K562 (cell line): ENCODE measurements around the gene RNF114. TPM values are rescaled to one million over a fixed set of nuclear protein-coding genes. Genes with fewer than 3 reads are reported as not detected.
A peak's percentile ranks its signal among the peaks of the same experiment; 100 is the strongest.

Experiments
- ASH1L ChIP-seq: fragments of 450-650 bp; IDR thresholded peaks from 2 replicates; pipeline ENCODE4 v1.6.1; 2018; ENCODE audit warnings: borderline replicate concordance, mild to moderate bottlenecking, low read depth; ENCODE audit not compliant: partially characterized antibody
- BCOR ChIP-seq: fragments of 450-650 bp; IDR thresholded peaks from 2 replicates; pipeline ENCODE4 v1.6.1; 2016
- C11orf30 ChIP-seq: fragments of 450-650 bp; IDR thresholded peaks from 2 replicates; pipeline ENCODE4 v1.6.1; 2016; ENCODE audit warnings: low read depth, mild to moderate bottlenecking
- HSF4 ChIP-seq: fragments of 250-450 bp; sonication (Bioruptor Pico); IDR thresholded peaks from 2 replicates; pipeline ENCODE4 v2.1.2; 2022; ENCODE audit warnings: mild to moderate bottlenecking, moderate library complexity, borderline replicate concordance
- MCM2 ChIP-seq: fragments of 450-650 bp; IDR thresholded peaks from 2 replicates; pipeline ENCODE4 v1.6.1; 2017; ENCODE audit warnings: low read depth, mild to moderate bottlenecking
- RUNX1 ChIP-seq: sonication (generic); IDR thresholded peaks from 2 replicates; pipeline ENCODE4 v1.6.1; 2016; ENCODE audit warnings: antibody characterized with exemption, low read depth
- TFAM ChIP-seq: fragments of 250-450 bp; sonication (Bioruptor Pico); conservative IDR thresholded peaks from 2 replicates; pipeline ENCODE4 v1.5.0; 2021; ENCODE audit warnings: mild to moderate bottlenecking, moderate library complexity
- ZBED1 ChIP-seq: IDR thresholded peaks from 2 replicates; pipeline ENCODE4 v1.6.1; 2014
- ZNF165 ChIP-seq: fragments of 250-450 bp; sonication (Bioruptor Pico); IDR thresholded peaks from 2 replicates; pipeline ENCODE4 v1.4.0; 2020; ENCODE audit warnings: borderline replicate concordance
- ZNF253 ChIP-seq: fragments of 250-450 bp; sonication (Bioruptor Pico); conservative IDR thresholded peaks from 2 replicates; pipeline ENCODE4 v1.6.1; 2021; ENCODE audit warnings: mild to moderate bottlenecking
- polyA plus RNA-seq, 8 experiments: library from polyadenylated mRNA; depleted of rRNA in 4 of 8; stranded (reverse) in 5 of 8; unstranded in 3 of 8; fragments of >200 nt; fragmentation: Nextera tagmentation in 2 of 8; fragmentation: Illumina TruSeq in 1 of 8; extraction: Ambion mirVana in 2 of 8; extraction: Trizol in 1 of 8; gene quantifications; 2 replicates each; pipeline versions ENCODE4 v1.2.1 to v1.2.3, GENCODE V29; 2011 to 2014; ENCODE audit warnings: inconsistent platforms in 1 of 8, missing spikeins in 1 of 8
- total RNA-seq, 7 experiments: library from RNA; depleted of rRNA in 6 of 7; stranded (reverse); fragments of >200 nt in 6 of 7; fragmentation: Illumina TruSeq in 2 of 7; extraction: Trizol in 2 of 7; gene quantifications; 2 replicates each; pipeline versions ENCODE4 v1.2.1 to v1.2.3, GENCODE V29; 2011 to 2021; ENCODE audit warnings: low replicate concordance in 1 of 7
- TF ChIP-seq, protein P1 (sequence below): sonication (generic); formaldehyde crosslinking; IDR thresholded peaks from 2 replicates; pipeline ENCODE4 v1.8.1; 2023; ENCODE audit warnings: mild to moderate bottlenecking, missing genetic modification reagents
- TF ChIP-seq, protein P2 (sequence below): sonication (generic); formaldehyde crosslinking; IDR thresholded peaks from 2 replicates; pipeline ENCODE4 v1.8.1; 2023; ENCODE audit warnings: mild to moderate bottlenecking, missing genetic modification reagents, moderate library complexity
- TF ChIP-seq, protein P3 (sequence below): fragments of 250-450 bp; sonication (Bioruptor Pico); IDR thresholded peaks from 2 replicates; pipeline ENCODE4 v1.8.0; 2022; ENCODE audit warnings: moderate library complexity, mild to moderate bottlenecking, inconsistent platforms
- TF ChIP-seq, protein P4 (sequence below), 2 experiments: fragments of 450-650 bp; IDR thresholded peaks; 2 replicates each; pipeline ENCODE4 v1.6.1; 2018; ENCODE audit warnings: mild to moderate bottlenecking in 2 of 2, low read depth in 1 of 2; ENCODE audit not compliant: partially characterized antibody in 2 of 2
- TF ChIP-seq, protein P5 (sequence below): fragments of 450-650 bp; IDR thresholded peaks from 2 replicates; pipeline ENCODE4 v1.6.1; 2016; ENCODE audit warnings: mild to moderate bottlenecking
- TF ChIP-seq, protein P6 (sequence below): fragments of 250-450 bp; sonication (Bioruptor Pico); IDR thresholded peaks from 2 replicates; pipeline ENCODE4 v1.5.0; 2020; ENCODE audit warnings: mild to moderate bottlenecking

RNF114 gene
- total and polyA plus RNA-seq, 9 of the 15 experiments (the other 6 are each of a cell fraction or from before 2014, with no cell fraction given): 38.6 to 111 (median 62.6) TPM

DNA sequence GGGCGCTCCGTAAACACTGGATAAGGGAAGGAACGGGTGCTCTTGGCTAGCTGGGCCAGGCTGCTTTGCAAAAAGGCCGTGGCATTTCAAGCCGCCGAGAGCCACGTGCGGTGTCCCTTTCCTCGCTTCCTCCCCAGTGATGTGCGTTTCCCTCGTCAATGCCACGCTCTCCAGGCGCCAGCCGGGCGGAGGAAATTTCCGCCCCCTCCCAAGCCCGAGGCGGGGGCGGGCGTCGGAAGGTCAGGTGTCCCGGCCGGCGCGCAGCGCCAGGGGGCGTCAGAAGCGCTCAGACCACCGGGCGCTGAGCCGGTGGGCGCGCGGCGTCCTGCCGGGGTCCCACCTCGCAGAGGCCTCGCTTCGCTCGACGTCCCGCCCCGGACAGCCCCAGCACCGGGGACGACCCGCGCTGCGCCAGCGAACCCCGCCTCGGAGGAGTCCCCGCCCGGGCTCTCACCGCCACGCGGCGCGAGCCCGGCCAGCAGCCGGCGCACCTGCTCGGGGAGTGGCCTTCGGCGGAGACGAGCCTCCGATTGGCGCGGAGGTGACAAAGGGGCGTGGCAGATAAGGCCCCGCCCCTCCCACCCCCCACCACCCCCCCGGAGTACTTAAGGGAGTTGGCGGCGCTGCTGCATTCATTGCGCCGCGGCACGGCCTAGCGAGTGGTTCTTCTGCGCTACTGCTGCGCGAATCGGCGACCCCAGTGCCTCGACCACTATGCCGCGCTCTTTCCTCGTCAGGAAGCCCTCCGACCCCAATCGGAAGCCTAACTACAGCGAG, 46.3 kb downstream of the RNF114 start, which contains the start of gene SNAI1 (continued):
- TF ChIP-seq, protein P1, sequence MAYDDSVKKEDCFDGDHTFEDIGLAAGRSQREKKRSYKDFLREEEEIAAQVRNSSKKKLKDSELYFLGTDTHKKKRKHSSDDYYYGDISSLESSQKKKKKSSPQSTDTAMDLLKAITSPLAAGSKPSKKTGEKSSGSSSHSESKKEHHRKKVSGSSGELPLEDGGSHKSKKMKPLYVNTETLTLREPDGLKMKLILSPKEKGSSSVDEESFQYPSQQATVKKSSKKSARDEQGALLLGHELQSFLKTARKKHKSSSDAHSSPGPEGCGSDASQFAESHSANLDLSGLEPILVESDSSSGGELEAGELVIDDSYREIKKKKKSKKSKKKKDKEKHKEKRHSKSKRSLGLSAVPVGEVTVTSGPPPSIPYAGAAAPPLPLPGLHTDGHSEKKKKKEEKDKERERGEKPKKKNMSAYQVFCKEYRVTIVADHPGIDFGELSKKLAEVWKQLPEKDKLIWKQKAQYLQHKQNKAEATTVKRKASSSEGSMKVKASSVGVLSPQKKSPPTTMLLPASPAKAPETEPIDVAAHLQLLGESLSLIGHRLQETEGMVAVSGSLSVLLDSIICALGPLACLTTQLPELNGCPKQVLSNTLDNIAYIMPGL (CRISPR knock-in tag): peak; percentile 95
- TF ChIP-seq HSF4 (CRISPR knock-in tag): no peak
- no peak for TF ChIP-seq ASH1L
- TF ChIP-seq, protein P2, sequence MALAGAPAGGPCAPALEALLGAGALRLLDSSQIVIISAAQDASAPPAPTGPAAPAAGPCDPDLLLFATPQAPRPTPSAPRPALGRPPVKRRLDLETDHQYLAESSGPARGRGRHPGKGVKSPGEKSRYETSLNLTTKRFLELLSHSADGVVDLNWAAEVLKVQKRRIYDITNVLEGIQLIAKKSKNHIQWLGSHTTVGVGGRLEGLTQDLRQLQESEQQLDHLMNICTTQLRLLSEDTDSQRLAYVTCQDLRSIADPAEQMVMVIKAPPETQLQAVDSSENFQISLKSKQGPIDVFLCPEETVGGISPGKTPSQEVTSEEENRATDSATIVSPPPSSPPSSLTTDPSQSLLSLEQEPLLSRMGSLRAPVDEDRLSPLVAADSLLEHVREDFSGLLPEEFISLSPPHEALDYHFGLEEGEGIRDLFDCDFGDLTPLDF: peak; percentile 56
- TF ChIP-seq TFAM (CRISPR knock-in tag): no peak
- no peak for TF ChIP-seq RUNX1
- TF ChIP-seq, protein P3, sequence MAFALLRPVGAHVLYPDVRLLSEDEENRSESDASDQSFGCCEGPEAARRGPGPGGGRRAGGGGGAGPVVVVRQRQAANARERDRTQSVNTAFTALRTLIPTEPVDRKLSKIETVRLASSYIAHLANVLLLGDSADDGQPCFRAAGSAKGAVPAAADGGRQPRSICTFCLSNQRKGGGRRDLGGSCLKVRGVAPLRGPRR (CRISPR knock-in tag): peak; percentile 26; the same call in 1 of the 2 replicates
- no peak for TF ChIP-seq MCM2
- no peak for TF ChIP-seq C11orf30
- TF ChIP-seq ZNF253 (CRISPR knock-in tag): no peak
- 0 out of 2 replicates have a peak, but pooled peaks have one; percentile 74 for TF ChIP-seq ZNF165 (CRISPR knock-in tag)
- TF ChIP-seq, protein P4, sequence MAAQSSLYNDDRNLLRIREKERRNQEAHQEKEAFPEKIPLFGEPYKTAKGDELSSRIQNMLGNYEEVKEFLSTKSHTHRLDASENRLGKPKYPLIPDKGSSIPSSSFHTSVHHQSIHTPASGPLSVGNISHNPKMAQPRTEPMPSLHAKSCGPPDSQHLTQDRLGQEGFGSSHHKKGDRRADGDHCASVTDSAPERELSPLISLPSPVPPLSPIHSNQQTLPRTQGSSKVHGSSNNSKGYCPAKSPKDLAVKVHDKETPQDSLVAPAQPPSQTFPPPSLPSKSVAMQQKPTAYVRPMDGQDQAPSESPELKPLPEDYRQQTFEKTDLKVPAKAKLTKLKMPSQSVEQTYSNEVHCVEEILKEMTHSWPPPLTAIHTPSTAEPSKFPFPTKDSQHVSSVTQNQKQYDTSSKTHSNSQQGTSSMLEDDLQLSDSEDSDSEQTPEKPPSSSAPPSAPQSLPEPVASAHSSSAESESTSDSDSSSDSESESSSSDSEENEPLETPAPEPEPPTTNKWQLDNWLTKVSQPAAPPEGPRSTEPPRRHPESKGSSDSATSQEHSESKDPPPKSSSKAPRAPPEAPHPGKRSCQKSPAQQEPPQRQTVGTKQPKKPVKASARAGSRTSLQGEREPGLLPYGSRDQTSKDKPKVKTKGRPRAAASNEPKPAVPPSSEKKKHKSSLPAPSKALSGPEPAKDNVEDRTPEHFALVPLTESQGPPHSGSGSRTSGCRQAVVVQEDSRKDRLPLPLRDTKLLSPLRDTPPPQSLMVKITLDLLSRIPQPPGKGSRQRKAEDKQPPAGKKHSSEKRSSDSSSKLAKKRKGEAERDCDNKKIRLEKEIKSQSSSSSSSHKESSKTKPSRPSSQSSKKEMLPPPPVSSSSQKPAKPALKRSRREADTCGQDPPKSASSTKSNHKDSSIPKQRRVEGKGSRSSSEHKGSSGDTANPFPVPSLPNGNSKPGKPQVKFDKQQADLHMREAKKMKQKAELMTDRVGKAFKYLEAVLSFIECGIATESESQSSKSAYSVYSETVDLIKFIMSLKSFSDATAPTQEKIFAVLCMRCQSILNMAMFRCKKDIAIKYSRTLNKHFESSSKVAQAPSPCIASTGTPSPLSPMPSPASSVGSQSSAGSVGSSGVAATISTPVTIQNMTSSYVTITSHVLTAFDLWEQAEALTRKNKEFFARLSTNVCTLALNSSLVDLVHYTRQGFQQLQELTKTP (IDR thresholded peaks at IDR 0.05; ENCODE audit: low read depth in 1 of 2, partially characterized antibody in 2 of 2): no peak
- peak; percentile 73; the same call in 1 of the 2 replicates for TF ChIP-seq BCOR
- TF ChIP-seq ZBED1: no peak
- TF ChIP-seq, protein P5, sequence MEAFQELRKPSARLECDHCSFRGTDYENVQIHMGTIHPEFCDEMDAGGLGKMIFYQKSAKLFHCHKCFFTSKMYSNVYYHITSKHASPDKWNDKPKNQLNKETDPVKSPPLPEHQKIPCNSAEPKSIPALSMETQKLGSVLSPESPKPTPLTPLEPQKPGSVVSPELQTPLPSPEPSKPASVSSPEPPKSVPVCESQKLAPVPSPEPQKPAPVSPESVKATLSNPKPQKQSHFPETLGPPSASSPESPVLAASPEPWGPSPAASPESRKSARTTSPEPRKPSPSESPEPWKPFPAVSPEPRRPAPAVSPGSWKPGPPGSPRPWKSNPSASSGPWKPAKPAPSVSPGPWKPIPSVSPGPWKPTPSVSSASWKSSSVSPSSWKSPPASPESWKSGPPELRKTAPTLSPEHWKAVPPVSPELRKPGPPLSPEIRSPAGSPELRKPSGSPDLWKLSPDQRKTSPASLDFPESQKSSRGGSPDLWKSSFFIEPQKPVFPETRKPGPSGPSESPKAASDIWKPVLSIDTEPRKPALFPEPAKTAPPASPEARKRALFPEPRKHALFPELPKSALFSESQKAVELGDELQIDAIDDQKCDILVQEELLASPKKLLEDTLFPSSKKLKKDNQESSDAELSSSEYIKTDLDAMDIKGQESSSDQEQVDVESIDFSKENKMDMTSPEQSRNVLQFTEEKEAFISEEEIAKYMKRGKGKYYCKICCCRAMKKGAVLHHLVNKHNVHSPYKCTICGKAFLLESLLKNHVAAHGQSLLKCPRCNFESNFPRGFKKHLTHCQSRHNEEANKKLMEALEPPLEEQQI: no peak
- TF ChIP-seq, protein P6, sequence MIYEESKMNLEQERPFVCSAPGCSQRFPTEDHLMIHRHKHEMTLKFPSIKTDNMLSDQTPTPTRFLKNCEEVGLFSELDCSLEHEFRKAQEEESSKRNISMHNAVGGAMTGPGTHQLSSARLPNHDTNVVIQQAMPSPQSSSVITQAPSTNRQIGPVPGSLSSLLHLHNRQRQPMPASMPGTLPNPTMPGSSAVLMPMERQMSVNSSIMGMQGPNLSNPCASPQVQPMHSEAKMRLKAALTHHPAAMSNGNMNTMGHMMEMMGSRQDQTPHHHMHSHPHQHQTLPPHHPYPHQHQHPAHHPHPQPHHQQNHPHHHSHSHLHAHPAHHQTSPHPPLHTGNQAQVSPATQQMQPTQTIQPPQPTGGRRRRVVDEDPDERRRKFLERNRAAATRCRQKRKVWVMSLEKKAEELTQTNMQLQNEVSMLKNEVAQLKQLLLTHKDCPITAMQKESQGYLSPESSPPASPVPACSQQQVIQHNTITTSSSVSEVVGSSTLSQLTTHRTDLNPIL: no peak
